GM12801 (cell line): Measurements from ENCODE around the gene GSK3A.

Experiments used
- TF ChIP-seq, protein P1 (sequence below): IDR thresholded peaks from one replicate; pipeline ENCODE4 v1.5.1; 2011; ENCODE audit warnings: control low read depth; ENCODE audit not compliant: insufficient read length; ENCODE audit errors: extremely low read depth

GSK3A gene

GRCh38 chr19:42288387-42288786 lies 46.0 kb upstream of the GSK3A start:
- TF ChIP-seq, protein P1, sequence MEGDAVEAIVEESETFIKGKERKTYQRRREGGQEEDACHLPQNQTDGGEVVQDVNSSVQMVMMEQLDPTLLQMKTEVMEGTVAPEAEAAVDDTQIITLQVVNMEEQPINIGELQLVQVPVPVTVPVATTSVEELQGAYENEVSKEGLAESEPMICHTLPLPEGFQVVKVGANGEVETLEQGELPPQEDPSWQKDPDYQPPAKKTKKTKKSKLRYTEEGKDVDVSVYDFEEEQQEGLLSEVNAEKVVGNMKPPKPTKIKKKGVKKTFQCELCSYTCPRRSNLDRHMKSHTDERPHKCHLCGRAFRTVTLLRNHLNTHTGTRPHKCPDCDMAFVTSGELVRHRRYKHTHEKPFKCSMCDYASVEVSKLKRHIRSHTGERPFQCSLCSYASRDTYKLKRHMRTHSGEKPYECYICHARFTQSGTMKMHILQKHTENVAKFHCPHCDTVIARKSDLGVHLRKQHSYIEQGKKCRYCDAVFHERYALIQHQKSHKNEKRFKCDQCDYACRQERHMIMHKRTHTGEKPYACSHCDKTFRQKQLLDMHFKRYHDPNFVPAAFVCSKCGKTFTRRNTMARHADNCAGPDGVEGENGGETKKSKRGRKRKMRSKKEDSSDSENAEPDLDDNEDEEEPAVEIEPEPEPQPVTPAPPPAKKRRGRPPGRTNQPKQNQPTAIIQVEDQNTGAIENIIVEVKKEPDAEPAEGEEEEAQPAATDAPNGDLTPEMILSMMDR = no peak

- TF ChIP-seq, protein P1 = no peak
Observed at GRCh38 chr19:42287827-42288107, 45.4 kb upstream of the GSK3A start.

- TF ChIP-seq, protein P1 = no peak
Observed at GRCh38 chr19:42287017-42287826, 44.8 kb upstream of the GSK3A start.

- TF ChIP-seq, protein P1 = no peak
Observed at GRCh38 chr19:42286349-42287016, 44.1 kb upstream of the GSK3A start.

GRCh38 chr19:42285988-42286348 lies 43.6 kb upstream of the GSK3A start:
- TF ChIP-seq, protein P1 = no peak

DNA sequence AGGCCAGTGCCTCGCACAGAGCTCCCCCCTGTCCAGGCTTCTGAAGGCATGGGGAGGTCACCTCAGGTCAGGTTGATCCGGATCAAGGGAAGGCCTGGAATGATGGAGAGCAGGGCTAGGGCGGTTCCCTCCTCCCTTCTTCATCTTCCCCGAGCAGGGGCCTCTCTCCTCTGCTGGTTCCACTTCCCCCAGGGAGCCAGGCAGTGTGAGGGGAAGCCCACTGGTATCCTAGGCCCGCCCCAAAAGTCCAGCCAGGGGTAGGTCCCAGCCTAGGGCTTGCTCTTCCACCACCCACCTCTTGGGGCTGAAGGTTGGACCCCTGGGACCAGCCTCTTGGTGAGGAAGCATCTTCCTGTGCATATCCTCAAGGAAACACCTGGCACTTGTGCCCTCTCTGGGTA lies 43.1 kb upstream of the GSK3A start:
- TF ChIP-seq, protein P1 = no peak

GRCh38 chr19:42284591-42285341 lies 42.4 kb upstream of the GSK3A start:
- TF ChIP-seq, protein P1 = no peak
